ENCODE data around the gene GLMN.

GLMN gene

DNA sequence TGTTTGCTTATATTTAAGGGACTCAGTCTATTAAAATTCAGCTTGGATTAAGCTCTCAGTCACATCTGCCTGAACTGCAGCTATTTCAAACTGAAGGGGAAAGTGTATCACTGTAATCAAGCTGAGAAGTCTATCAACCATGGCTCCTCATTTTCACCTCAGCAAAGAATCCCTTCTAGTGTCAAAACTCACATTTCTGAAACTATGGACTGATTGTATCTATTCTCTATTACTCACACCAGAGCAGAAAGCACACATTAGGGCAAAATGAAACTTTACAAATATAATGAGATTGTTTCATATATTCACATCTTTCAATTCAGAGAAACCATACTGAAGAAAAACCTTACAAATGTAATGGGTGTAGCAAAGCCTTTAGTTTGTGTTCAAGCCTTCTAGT, 95.7 kb downstream of the GLMN start:
- DNase-seq (ENCODE audit: low read depth in 1 of 2, low spot score in 1 of 2) = no peak
- Histone ChIP-seq H3K4me3 (replicated peaks; ENCODE audit: insufficient read depth, low read length) (no peak overlapping the region), H3K27me3 (ENCODE audit: insufficient read depth, poor library complexity, severe bottlenecking) (no peaks in the 10 kb centered on the region), H3K27ac (replicated peaks) (no peak overlapping the region)
- TF ChIP-seq, protein P1, sequence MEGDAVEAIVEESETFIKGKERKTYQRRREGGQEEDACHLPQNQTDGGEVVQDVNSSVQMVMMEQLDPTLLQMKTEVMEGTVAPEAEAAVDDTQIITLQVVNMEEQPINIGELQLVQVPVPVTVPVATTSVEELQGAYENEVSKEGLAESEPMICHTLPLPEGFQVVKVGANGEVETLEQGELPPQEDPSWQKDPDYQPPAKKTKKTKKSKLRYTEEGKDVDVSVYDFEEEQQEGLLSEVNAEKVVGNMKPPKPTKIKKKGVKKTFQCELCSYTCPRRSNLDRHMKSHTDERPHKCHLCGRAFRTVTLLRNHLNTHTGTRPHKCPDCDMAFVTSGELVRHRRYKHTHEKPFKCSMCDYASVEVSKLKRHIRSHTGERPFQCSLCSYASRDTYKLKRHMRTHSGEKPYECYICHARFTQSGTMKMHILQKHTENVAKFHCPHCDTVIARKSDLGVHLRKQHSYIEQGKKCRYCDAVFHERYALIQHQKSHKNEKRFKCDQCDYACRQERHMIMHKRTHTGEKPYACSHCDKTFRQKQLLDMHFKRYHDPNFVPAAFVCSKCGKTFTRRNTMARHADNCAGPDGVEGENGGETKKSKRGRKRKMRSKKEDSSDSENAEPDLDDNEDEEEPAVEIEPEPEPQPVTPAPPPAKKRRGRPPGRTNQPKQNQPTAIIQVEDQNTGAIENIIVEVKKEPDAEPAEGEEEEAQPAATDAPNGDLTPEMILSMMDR (IDR thresholded peaks at IDR 0.05; ENCODE audit: insufficient read depth, low read length) = no peak
- TF ChIP-seq POLR2AphosphoS5 (IDR thresholded peaks at IDR 0.05; ENCODE audit: low read depth) (no peak), SPI1 (IDR thresholded peaks at IDR 0.05; ENCODE audit: borderline replicate concordance, low read depth) (no peak), GABPA (IDR thresholded peaks at IDR 0.05; ENCODE audit: low read depth) (no peak)
- TF ChIP-seq, protein P2, sequence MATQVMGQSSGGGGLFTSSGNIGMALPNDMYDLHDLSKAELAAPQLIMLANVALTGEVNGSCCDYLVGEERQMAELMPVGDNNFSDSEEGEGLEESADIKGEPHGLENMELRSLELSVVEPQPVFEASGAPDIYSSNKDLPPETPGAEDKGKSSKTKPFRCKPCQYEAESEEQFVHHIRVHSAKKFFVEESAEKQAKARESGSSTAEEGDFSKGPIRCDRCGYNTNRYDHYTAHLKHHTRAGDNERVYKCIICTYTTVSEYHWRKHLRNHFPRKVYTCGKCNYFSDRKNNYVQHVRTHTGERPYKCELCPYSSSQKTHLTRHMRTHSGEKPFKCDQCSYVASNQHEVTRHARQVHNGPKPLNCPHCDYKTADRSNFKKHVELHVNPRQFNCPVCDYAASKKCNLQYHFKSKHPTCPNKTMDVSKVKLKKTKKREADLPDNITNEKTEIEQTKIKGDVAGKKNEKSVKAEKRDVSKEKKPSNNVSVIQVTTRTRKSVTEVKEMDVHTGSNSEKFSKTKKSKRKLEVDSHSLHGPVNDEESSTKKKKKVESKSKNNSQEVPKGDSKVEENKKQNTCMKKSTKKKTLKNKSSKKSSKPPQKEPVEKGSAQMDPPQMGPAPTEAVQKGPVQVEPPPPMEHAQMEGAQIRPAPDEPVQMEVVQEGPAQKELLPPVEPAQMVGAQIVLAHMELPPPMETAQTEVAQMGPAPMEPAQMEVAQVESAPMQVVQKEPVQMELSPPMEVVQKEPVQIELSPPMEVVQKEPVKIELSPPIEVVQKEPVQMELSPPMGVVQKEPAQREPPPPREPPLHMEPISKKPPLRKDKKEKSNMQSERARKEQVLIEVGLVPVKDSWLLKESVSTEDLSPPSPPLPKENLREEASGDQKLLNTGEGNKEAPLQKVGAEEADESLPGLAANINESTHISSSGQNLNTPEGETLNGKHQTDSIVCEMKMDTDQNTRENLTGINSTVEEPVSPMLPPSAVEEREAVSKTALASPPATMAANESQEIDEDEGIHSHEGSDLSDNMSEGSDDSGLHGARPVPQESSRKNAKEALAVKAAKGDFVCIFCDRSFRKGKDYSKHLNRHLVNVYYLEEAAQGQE (IDR thresholded peaks at IDR 0.05; ENCODE audit: insufficient replicate concordance, low read depth) = no peak

DNA sequence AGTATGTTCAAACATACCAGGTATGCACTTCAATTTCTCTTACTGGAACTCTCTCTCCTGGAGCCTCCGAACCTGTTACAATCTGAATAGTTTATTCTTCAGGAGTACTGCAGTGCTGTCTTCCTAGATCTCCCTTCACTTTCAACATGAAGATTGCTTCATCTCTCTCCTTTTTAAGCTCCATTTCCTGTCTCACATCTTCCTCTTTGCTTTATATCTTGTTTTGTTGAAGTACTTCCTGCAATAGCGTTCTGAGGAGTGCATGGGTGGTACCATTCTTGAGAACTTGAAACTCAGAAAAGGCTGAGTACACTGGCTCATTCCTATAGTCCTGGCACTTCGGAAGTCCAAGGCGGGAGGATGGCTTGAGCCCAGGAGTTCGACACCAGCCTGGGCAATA, 96.8 kb downstream of the GLMN start:
- no peak overlapping the region for H3K4me3 ChIP-seq (replicated peaks; ENCODE audit: insufficient read depth, low read length)
- H3K27me3 ChIP-seq (ENCODE audit: insufficient read depth, poor library complexity, severe bottlenecking) = no peaks in the 10 kb centered on the region
- DNase-seq (ENCODE audit: low read depth in 1 of 2, low spot score in 1 of 2) = peak in 1 of 2 experiments; percentile 33
- H3K27ac ChIP-seq (replicated peaks) = no peak overlapping the region
- TF ChIP-seq, protein P1 (IDR thresholded peaks at IDR 0.05; ENCODE audit: insufficient read depth, low read length) = no peak
- TF ChIP-seq SPI1 (IDR thresholded peaks at IDR 0.05; ENCODE audit: borderline replicate concordance, low read depth) = peak; percentile 23; the same call in 1 of the 2 replicates
